K562 (cell line): ENCODE results near the gene TGM1. TPM values are rescaled to one million over a fixed set of nuclear protein-coding genes. Genes with fewer than 3 reads are reported as not detected.

Experiments
- ATAC-seq: fragments of 200-7000 bp; cut with Tn5 transposase; 3 replicates; pipeline ENCODE4 v1.9.1; 2020; ENCODE audit warnings: moderate library complexity
- BruUV-seq: library from RNA; stranded (reverse); fragments of 400-500 nt; replicated peaks from 2 replicates; lab custom pipeline; 2021; lab: Mats Ljungman, UMichigan
- CTCF ChIA-PET: fragments of 300-600 bp; formaldehyde crosslinking; extraction: SDS; loops from one replicate; lab custom pipeline; 2021; ENCODE audit warnings: low intra/inter-chr PET ratio; lab: Yijun Ruan, JAX
- POLR2A ChIA-PET: fragments of 300-600, 350-650 bp; sonication (Branson Sonifier 250); formaldehyde crosslinking; extraction: SDS; loops from one replicate; lab custom pipeline; 2021; ENCODE audit warnings: antibody characterized with exemption, inconsistent platforms; lab: Yijun Ruan, JAX
- DNase-seq, 4 experiments: peaks; one replicate each; pipeline versions ENCODE4 v3.0.0 to v3.0.0-alpha.2; 2011 to 2018; ENCODE audit warnings: low spot score in 3 of 4, mixed read lengths in 3 of 4; ENCODE audit errors: extremely low read depth in 1 of 4
- FAIRE-seq: peaks from 2 replicates; lab custom pipeline; 2011; peaks lifted over from hg19 to GRCh38; lab: Jason Lieb, UNC
- H2AFZ ChIP-seq: 2 replicates; pipeline ENCODE4 v1.6.0; 2011; ENCODE audit warnings: low read depth, low read length, control low read depth, inconsistent platforms
- H3K27ac ChIP-seq: fragments of 200-600 bp; 3 replicates; pipeline ENCODE4 v1.8.0; 2011; ENCODE audit warnings: low read depth, mild to moderate bottlenecking, control low read depth, inconsistent platforms, low read length, moderate library complexity, mixed read lengths; ENCODE audit errors: extremely low read depth
- H3K27me3 ChIP-seq, 2 experiments: fragments of 300-600 bp in 1 of 2; 2 replicates in 1 of 2; 3 replicates in 1 of 2; pipeline versions ENCODE4 v1.6.0 to v1.8.0; 2011; ENCODE audit warnings: inconsistent platforms in 2 of 2, low read length in 2 of 2, mild to moderate bottlenecking in 1 of 2, mixed read lengths in 1 of 2, moderate library complexity in 1 of 2; ENCODE audit not compliant: control insufficient read depth in 2 of 2, insufficient read depth in 2 of 2
- H3K36me3 ChIP-seq: fragments of 300-600 bp; 3 replicates; pipeline ENCODE4 v1.8.0; 2011; ENCODE audit warnings: mild to moderate bottlenecking, low read length, inconsistent platforms; ENCODE audit not compliant: control insufficient read depth, insufficient read depth
- H3K4me1 ChIP-seq, 2 experiments: fragments of 200-600 bp in 1 of 2; replicated peaks in 1 of 2; 2 replicates in 1 of 2; 3 replicates in 1 of 2; pipeline versions ENCODE4 v1.5.1 to v1.8.0; 2011; ENCODE audit warnings: inconsistent platforms in 2 of 2, low read length in 2 of 2, mild to moderate bottlenecking in 1 of 2, mixed read lengths in 1 of 2, moderate library complexity in 1 of 2; ENCODE audit not compliant: control insufficient read depth in 2 of 2, insufficient read depth in 2 of 2
- H3K4me2 ChIP-seq: 2 replicates; pipeline ENCODE4 v1.6.1; 2011; ENCODE audit warnings: low read length, control low read depth, inconsistent platforms, mixed read lengths; ENCODE audit not compliant: insufficient read depth
- H3K4me3 ChIP-seq: fragments of 200-600 bp; sonication (generic), shearing (Covaris generic); 2 replicates; pipeline ENCODE4 v1.5.1; 2016; ENCODE audit warnings: control low read depth, inconsistent platforms
- H3K79me2 ChIP-seq: fragments of 200-600 bp; 3 replicates; pipeline ENCODE4 v1.8.0; 2011; ENCODE audit warnings: low read length, inconsistent platforms; ENCODE audit not compliant: control insufficient read depth, insufficient read depth
- H3K9ac ChIP-seq, 2 experiments: 2 replicates each; pipeline versions ENCODE4 v1.6.0 to v1.6.1; 2011; ENCODE audit warnings: low read depth in 2 of 2, low read length in 2 of 2, control low read depth in 1 of 2, inconsistent platforms in 1 of 2, mild to moderate bottlenecking in 1 of 2, mixed read lengths in 1 of 2; ENCODE audit not compliant: insufficient read depth in 1 of 2
- H3K9me1 ChIP-seq: one replicate; pipeline ENCODE4 v1.6.0; 2011; ENCODE audit warnings: inconsistent platforms, mild to moderate bottlenecking, low read length, moderate library complexity; ENCODE audit not compliant: control insufficient read depth, insufficient read depth
- H3K9me3 ChIP-seq: replicated peaks from 2 replicates; pipeline ENCODE4 v1.5.1; 2011; ENCODE audit warnings: low read depth, low read length, inconsistent platforms; ENCODE audit not compliant: control insufficient read depth, insufficient read depth
- H4K20me1 ChIP-seq: replicated peaks from 2 replicates; pipeline ENCODE4 v1.6.1; 2011; ENCODE audit warnings: low read length, inconsistent platforms, mixed read lengths; ENCODE audit not compliant: control insufficient read depth, insufficient read depth
- CAMTA2 ChIP-seq: fragments of 250-450 bp; sonication (Bioruptor Pico); conservative IDR thresholded peaks from 2 replicates; pipeline ENCODE4 v1.5.1; 2022
- CBFB ChIP-seq: sonication (generic); formaldehyde crosslinking; IDR thresholded peaks from 2 replicates; pipeline ENCODE4 v1.4.0; 2020; ENCODE audit warnings: mild to moderate bottlenecking, missing genetic modification reagents
- CTBP1 ChIP-seq: fragments of 450-650 bp; IDR thresholded peaks from 2 replicates; pipeline ENCODE4 v1.6.1; 2016; ENCODE audit warnings: borderline replicate concordance
- HOMEZ ChIP-seq: fragments of 250-450 bp; sonication (Bioruptor Pico); IDR thresholded peaks from 2 replicates; pipeline ENCODE4 v1.4.0; 2020; ENCODE audit warnings: mild to moderate bottlenecking, moderate library complexity
- JUNB ChIP-seq: fragments of 450-650 bp; formaldehyde crosslinking; conservative IDR thresholded peaks from 2 replicates; pipeline ENCODE4 v1.4.0; 2020; ENCODE audit warnings: mild to moderate bottlenecking
- NR2F6 ChIP-seq: fragments of 450-650 bp; formaldehyde crosslinking; IDR thresholded peaks from 2 replicates; pipeline ENCODE4 v1.4.0; 2020; ENCODE audit warnings: mild to moderate bottlenecking
- SIN3B ChIP-seq: fragments of 450-650 bp; IDR thresholded peaks from 2 replicates; pipeline ENCODE4 v1.6.1; 2017; ENCODE audit warnings: low read depth, mild to moderate bottlenecking, moderate library complexity
- SP2 ChIP-seq: IDR thresholded peaks from 2 replicates; pipeline ENCODE4 v1.6.1; 2011; ENCODE audit warnings: mild to moderate bottlenecking, low read depth, low read length, moderate library complexity; ENCODE audit not compliant: poor library complexity, severe bottlenecking; ENCODE audit errors: extremely low read depth
- TBL1XR1 ChIP-seq, 2 experiments: IDR thresholded peaks; 2 replicates each; pipeline ENCODE4 v1.6.1; 2012; ENCODE audit warnings: improper control_type of control experiment in 2 of 2, low read length in 2 of 2, mild to moderate bottlenecking in 1 of 2
- ZNF121 ChIP-seq: sonication (generic); formaldehyde crosslinking; conservative IDR thresholded peaks from 2 replicates; pipeline ENCODE4 v1.8.0; 2022; ENCODE audit warnings: missing genetic modification reagents
- ZNF239 ChIP-seq: fragments of 250-450 bp; sonication (Bioruptor Pico); IDR thresholded peaks from 2 replicates; pipeline ENCODE4 v1.4.0; 2020; ENCODE audit warnings: mild to moderate bottlenecking
- ZNF3 ChIP-seq: fragments of 250-450 bp; sonication (Bioruptor Pico); IDR thresholded peaks from 2 replicates; pipeline ENCODE4 v1.5.0; 2021; ENCODE audit warnings: mild to moderate bottlenecking, moderate library complexity
- ZNF57 ChIP-seq: fragments of 450-650 bp; formaldehyde crosslinking; IDR thresholded peaks from 2 replicates; pipeline ENCODE4 v1.4.0; 2020; ENCODE audit warnings: mild to moderate bottlenecking, moderate library complexity
- ZNF609 ChIP-seq: sonication (generic); formaldehyde crosslinking; IDR thresholded peaks from 2 replicates; pipeline ENCODE4 v1.8.1; 2023; ENCODE audit warnings: missing genetic modification reagents, mild to moderate bottlenecking, borderline replicate concordance
- ZNF766 ChIP-seq: fragments of 200-800 bp; sonication (Bioruptor generic); conservative IDR thresholded peaks from 2 replicates; pipeline ENCODE4 v1.6.1; 2016; ENCODE audit warnings: missing genetic modification characterization, missing compliant biosample characterization
- WGBS: fragments of 100-300 bp; shearing (Covaris generic); methylation state at CpG from one replicate; pipeline ENCODE4 v1.1.6; 2016; ENCODE audit warnings: low coverage, mixed read lengths; ENCODE audit not compliant: insufficient coverage; ENCODE audit errors: missing lambda C conversion rate; 5-methylcytosine and 5-hydroxymethylcytosine counted together
- in situ Hi-C: fragments of 300-500 bp; cut with MboI; formaldehyde crosslinking; loops from 4 replicates; pipeline ENCODE4 v1.15.0; 2018; ENCODE audit warnings: inconsistent platforms, mixed read lengths
- intact Hi-C: fragments of 100-400 bp; cut with micrococcal nuclease; formaldehyde crosslinking; loops from 2 replicates; pipeline ENCODE4 v1.14.2; 2022
- polyA plus RNA-seq, 8 experiments: library from polyadenylated mRNA; depleted of rRNA in 4 of 8; stranded (reverse) in 5 of 8; unstranded in 3 of 8; fragments of >200 nt; fragmentation: Nextera tagmentation in 2 of 8; fragmentation: Illumina TruSeq in 1 of 8; extraction: Ambion mirVana in 2 of 8; extraction: Trizol in 1 of 8; gene quantifications; 2 replicates each; pipeline versions ENCODE4 v1.2.1 to v1.2.3, GENCODE V29; 2011 to 2014; ENCODE audit warnings: inconsistent platforms in 1 of 8, missing spikeins in 1 of 8
- total RNA-seq, 7 experiments: library from RNA; depleted of rRNA in 6 of 7; stranded (reverse); fragments of >200 nt in 6 of 7; fragmentation: Illumina TruSeq in 2 of 7; extraction: Trizol in 2 of 7; gene quantifications; 2 replicates each; pipeline versions ENCODE4 v1.2.1 to v1.2.3, GENCODE V29; 2011 to 2021; ENCODE audit warnings: low replicate concordance in 1 of 7
- TF ChIP-seq, protein P1 (sequence below): sonication (generic); formaldehyde crosslinking; IDR thresholded peaks from 2 replicates; pipeline ENCODE4 v1.8.1; 2022; ENCODE audit warnings: missing genetic modification reagents

TGM1 gene
- total and polyA plus RNA-seq, 9 of the 15 experiments (the other 6 are each of a cell fraction or from before 2014, with no cell fraction given) = 0.13 to 4.4 (median 0.88) TPM

DNA sequence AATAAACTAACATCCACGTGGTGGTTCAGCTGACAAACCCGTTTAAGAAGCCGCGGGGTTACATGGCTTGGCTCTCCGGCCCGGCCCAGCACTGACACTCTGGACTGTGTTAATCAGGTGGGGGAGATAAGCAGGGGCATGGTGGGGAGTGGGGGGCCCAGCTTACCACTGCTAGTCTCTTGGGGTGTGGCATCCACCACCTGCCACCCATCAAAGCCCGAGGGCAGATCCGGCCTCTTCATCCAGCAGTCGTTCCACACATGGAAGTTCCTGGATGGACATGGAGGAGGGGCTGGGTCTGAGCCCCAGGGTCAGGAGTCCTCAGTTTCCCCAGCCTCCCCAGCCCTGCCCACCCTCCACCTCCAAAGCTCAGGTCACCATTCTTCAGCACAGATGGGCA is 4.9 kb downstream of the TGM1 start:
- no peaks in the 10 kb centered on the region for H3K27me3 ChIP-seq
- POLR2A ChIA-PET = no interaction called here
- no peak overlapping the region for H3K4me3 ChIP-seq
- no peak for DNase-seq
- TF ChIP-seq CBFB (CRISPR knock-in tag) (no peak), JUNB (no peak), CTBP1 (no peak), ZNF121 (CRISPR knock-in tag) (no peak), SP2 (no peak), ZNF766 (CRISPR knock-in tag) (no peak), ZNF609 (no peak), ZNF57 (CRISPR knock-in tag) (no peak), TBL1XR1 (IDR thresholded peaks at IDR 0.05; ENCODE audit: low read length in 2 of 2) (no peak), CAMTA2 (CRISPR knock-in tag) (no peak), SIN3B (no peak), HOMEZ (CRISPR knock-in tag) (no peak), ZNF3 (no peak), ZNF239 (CRISPR knock-in tag) (no peak), NR2F6 (no peak)
- TF ChIP-seq, protein P1, sequence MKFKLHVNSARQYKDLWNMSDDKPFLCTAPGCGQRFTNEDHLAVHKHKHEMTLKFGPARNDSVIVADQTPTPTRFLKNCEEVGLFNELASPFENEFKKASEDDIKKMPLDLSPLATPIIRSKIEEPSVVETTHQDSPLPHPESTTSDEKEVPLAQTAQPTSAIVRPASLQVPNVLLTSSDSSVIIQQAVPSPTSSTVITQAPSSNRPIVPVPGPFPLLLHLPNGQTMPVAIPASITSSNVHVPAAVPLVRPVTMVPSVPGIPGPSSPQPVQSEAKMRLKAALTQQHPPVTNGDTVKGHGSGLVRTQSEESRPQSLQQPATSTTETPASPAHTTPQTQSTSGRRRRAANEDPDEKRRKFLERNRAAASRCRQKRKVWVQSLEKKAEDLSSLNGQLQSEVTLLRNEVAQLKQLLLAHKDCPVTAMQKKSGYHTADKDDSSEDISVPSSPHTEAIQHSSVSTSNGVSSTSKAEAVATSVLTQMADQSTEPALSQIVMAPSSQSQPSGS (CRISPR knock-in tag) = no peak
- in situ Hi-C loops (no loop called here), intact Hi-C loops (no loop called here)
- peaks cover 22 to 66% of the 10 kb centered on the region in 2 experiments; a peak in 4 of 5 replicates for H3K4me1 ChIP-seq
- H3K9me1 ChIP-seq = no peaks in the 10 kb centered on the region
- 73% methylated on average over 6 of the region's 9 CpGs for WGBS
- no peaks in the 10 kb centered on the region for H3K9me3 ChIP-seq
- no peak overlapping the region for H3K27ac ChIP-seq
- FAIRE-seq = no peak
- H2AFZ ChIP-seq = no peak overlapping the region
- H3K36me3 ChIP-seq = no peaks in the 10 kb centered on the region; the same call in 1 of the 3 replicates
- no peak overlapping the region for H3K9ac ChIP-seq
- no peak for ATAC-seq
- H3K79me2 ChIP-seq = no peaks in the 10 kb centered on the region
- no peak overlapping the region for H3K4me2 ChIP-seq
- BruUV-seq = no TSS peak
- H4K20me1 ChIP-seq = no peaks in the 10 kb centered on the region
- CTCF ChIA-PET = no interaction called here
